ENCODE data around the gene ZNF587B.
A peak's percentile ranks its signal among the peaks of the same experiment; 100 is the strongest.

The ZNF587B gene

GRCh38 chr19:57830071-57830602 lies at the start of gene ZNF587B:
ZNF587B (plus strand) TSS chr19:57830299; CDS start chr19:57830529, 230 bp downstream.
- Histone ChIP-seq H3K36me3 (ENCODE audit: control insufficient read depth, low read length) (peaks cover 38% of the 10 kb centered on the region), H3K4me1 (ENCODE audit: control insufficient read depth, low read length) (no peaks in the 10 kb centered on the region), H3K79me2 (ENCODE audit: control insufficient read depth, low read length) (peaks cover 67% of the 10 kb centered on the region), H3K9me2 (replicated peaks; ENCODE audit: control insufficient read depth, low read length) (no peaks in the 10 kb centered on the region), H4K20me1 (ENCODE audit: control insufficient read depth, insufficient read depth, low read depth, low read length) (no peaks in the 10 kb centered on the region), H3K27me3 (ENCODE audit: control insufficient read depth, low read length) (no peaks in the 10 kb centered on the region), H3K4me2 (ENCODE audit: low read length) (no peak within 1 kb of the TSS), H3K4me3 (ENCODE audit: low read length) (no peak within 1 kb of the TSS), H3F3A (ENCODE audit: control insufficient read depth, insufficient read depth) (no peaks in the 10 kb centered on the region), H3K27ac (ENCODE audit: low read depth, low read length) (no peak within 1 kb of the TSS), H3K9me3 (ENCODE audit: control insufficient read depth, insufficient read depth, low read length) (peaks cover 15% of the 10 kb centered on the region; the same call in 1 of the 2 replicates)
- TF ChIP-seq EZH2phosphoT487 (IDR thresholded peaks at IDR 0.05; ENCODE audit: borderline replicate concordance, low read length) (no peak), CTCF (IDR thresholded peaks at IDR 0.05; ENCODE audit: low read depth, low read length, poor library complexity, severe bottlenecking) (peak; percentile 65)

- Histone ChIP-seq H3K36me3 (ENCODE audit: control insufficient read depth, low read length) (peaks cover 13% of the 10 kb centered on the region), H3K27ac (ENCODE audit: low read depth, low read length) (no peak overlapping the region), H3K4me3 (ENCODE audit: low read length) (no peak overlapping the region), H3K4me1 (ENCODE audit: control insufficient read depth, low read length) (no peaks in the 10 kb centered on the region), H3K4me2 (ENCODE audit: low read length) (no peak overlapping the region), H3K27me3 (ENCODE audit: control insufficient read depth, low read length) (no peaks in the 10 kb centered on the region), H3K9me3 (ENCODE audit: control insufficient read depth, insufficient read depth, low read length) (peaks cover 36% of the 10 kb centered on the region; the same call in 1 of the 2 replicates), H4K20me1 (ENCODE audit: control insufficient read depth, insufficient read depth, low read depth, low read length) (no peaks in the 10 kb centered on the region), H3F3A (ENCODE audit: control insufficient read depth, insufficient read depth) (no peaks in the 10 kb centered on the region), H3K79me2 (ENCODE audit: control insufficient read depth, low read length) (peaks cover 5% of the 10 kb centered on the region; the same call in 1 of the 2 replicates), H3K9me2 (replicated peaks; ENCODE audit: control insufficient read depth, low read length) (no peaks in the 10 kb centered on the region)
- TF ChIP-seq EZH2phosphoT487 (IDR thresholded peaks at IDR 0.05; ENCODE audit: borderline replicate concordance, low read length): no peak
- no peak for TF ChIP-seq CTCF (IDR thresholded peaks at IDR 0.05; ENCODE audit: low read depth, low read length, poor library complexity, severe bottlenecking)
Observed at GRCh38 chr19:57786286-57786685, 43.8 kb upstream of the ZNF587B start.

GRCh38 chr19:57786906-57787305 lies 43.2 kb upstream of the ZNF587B start:
- H3K9me2 ChIP-seq (replicated peaks; ENCODE audit: control insufficient read depth, low read length): no peaks in the 10 kb centered on the region
- no peak overlapping the region for H3K4me2 ChIP-seq (ENCODE audit: low read length)
- H3K9me3 ChIP-seq (ENCODE audit: control insufficient read depth, insufficient read depth, low read length): peaks cover 32% of the 10 kb centered on the region; the same call in 1 of the 2 replicates
- no peak overlapping the region for H3K27ac ChIP-seq (ENCODE audit: low read depth, low read length)
- no peak overlapping the region for H3K4me3 ChIP-seq (ENCODE audit: low read length)
- no peaks in the 10 kb centered on the region for H3K27me3 ChIP-seq (ENCODE audit: control insufficient read depth, low read length)
- no peaks in the 10 kb centered on the region for H3K4me1 ChIP-seq (ENCODE audit: control insufficient read depth, low read length)
- no peaks in the 10 kb centered on the region for H4K20me1 ChIP-seq (ENCODE audit: control insufficient read depth, insufficient read depth, low read depth, low read length)
- peaks cover 2% of the 10 kb centered on the region; the same call in 1 of the 2 replicates for H3K79me2 ChIP-seq (ENCODE audit: control insufficient read depth, low read length)
- H3F3A ChIP-seq (ENCODE audit: control insufficient read depth, insufficient read depth): no peaks in the 10 kb centered on the region
- peaks cover 11% of the 10 kb centered on the region for H3K36me3 ChIP-seq (ENCODE audit: control insufficient read depth, low read length)
- no peak for TF ChIP-seq EZH2phosphoT487 (IDR thresholded peaks at IDR 0.05; ENCODE audit: borderline replicate concordance, low read length)
- no peak for TF ChIP-seq CTCF (IDR thresholded peaks at IDR 0.05; ENCODE audit: low read depth, low read length, poor library complexity, severe bottlenecking)

Measured in DOHH2 (cell line).